ACHN (cell line): ENCODE results near the gene RHOA.
"Not testable (repeated sequence)": the region's sequence is repeated elsewhere in the genome, so short reads cannot be mapped to it uniquely, and the experiment has no call there.

Source experiments
- DNase-seq: peaks from one replicate; pipeline ENCODE4 v3.0.0-alpha.2; 2015
- in situ Hi-C: cut with HindIII; loops from 2 replicates; pipeline ENCODE4 v1.10.0; 2017; ENCODE audit warnings: low sequenced_read_pairs, low pct_ligation_motif_present, low pct_unique_long_range_greater_than_20kb

Gene RHOA

GRCh38 chr3:49378249-49378895 is 33.4 kb downstream of the RHOA start:
- DNase-seq = no peak
- in situ Hi-C loops = no loop called here

- in situ Hi-C loops = no loop called here
- peak; percentile 8 for DNase-seq
Measured at GRCh38 chr3:49377483-49377882, 34.3 kb downstream of the RHOA start.

- in situ Hi-C loops = no loop called here
- DNase-seq = no peak
Measured at GRCh38 chr3:49371946-49372345, 39.8 kb downstream of the RHOA start.

- no peak for DNase-seq
- in situ Hi-C loops = no loop called here
Measured at GRCh38 chr3:49370585-49371290, 41.0 kb downstream of the RHOA start.

GRCh38 chr3:49362561-49362960 is 49.2 kb downstream of the RHOA start:
- in situ Hi-C loops = no loop called here
- DNase-seq = no peak

- in situ Hi-C loops = no loop called here
- peak; percentile 65 for DNase-seq
Measured at GRCh38 chr3:49359623-49360022, 52.2 kb downstream of the RHOA start.

- DNase-seq = no peak
- in situ Hi-C loops = no loop called here
Measured at GRCh38 chr3:49358884-49359225, 52.9 kb downstream of the RHOA start.

- peak; percentile 96 for DNase-seq
- in situ Hi-C loops = no loop called here
Measured at GRCh38 chr3:49358217-49358883, 53.4 kb downstream of the RHOA start, which contains the start of gene GPX1. GPX1 (minus strand) TSS chr3:49358353; CDS start chr3:49358278, 75 bp downstream.

- DNase-seq = peak; percentile 72
- in situ Hi-C loops = not testable (repeated sequence)
Measured at GRCh38 chr3:49357443-49358216, 54.1 kb downstream of the RHOA start.

GRCh38 chr3:49357095-49357442 is 54.7 kb downstream of the RHOA start:
- in situ Hi-C loops, DNase-seq: not testable (repeated sequence)

- in situ Hi-C loops = no loop called here
- no peak for DNase-seq
Measured at GRCh38 chr3:49352890-49353421, 58.8 kb downstream of the RHOA start.

GRCh38 chr3:49352281-49352680 is 59.5 kb downstream of the RHOA start:
- DNase-seq = no peak
- in situ Hi-C loops = no loop called here

- peak; percentile 63 for DNase-seq
- in situ Hi-C loops = no loop called here
Measured at GRCh38 chr3:49351521-49352011, 60.2 kb downstream of the RHOA start.

- in situ Hi-C loops = no loop called here
- no peak for DNase-seq
Measured at GRCh38 chr3:49349348-49350114, 62.2 kb downstream of the RHOA start.

- DNase-seq, in situ Hi-C loops: not testable (repeated sequence)
Measured at GRCh38 chr3:49348361-49348760, 63.4 kb downstream of the RHOA start.

GRCh38 chr3:49346797-49347251 is 65.0 kb downstream of the RHOA start:
- in situ Hi-C loops = no loop called here
- DNase-seq = peak; percentile 33

GRCh38 chr3:49343163-49343562 is 68.6 kb downstream of the RHOA start:
- in situ Hi-C loops = no loop called here
- no peak for DNase-seq

GRCh38 chr3:49341996-49342395 is 69.8 kb downstream of the RHOA start:
- no peak for DNase-seq
- in situ Hi-C loops = no loop called here
